ENCODE data around the gene OLIG1. TPM values are rescaled to one million over a fixed set of nuclear protein-coding genes. Genes with fewer than 3 reads are reported as not detected.

The OLIG1 gene
- total RNA-seq, 1 experiment from 2014 or later, result not detected

- POLR2A ChIA-PET, result no interaction called here
- Histone ChIP-seq H4K20me1 (ENCODE audit: insufficient read depth) (no peaks in the 10 kb centered on the region), H3K36me3 (ENCODE audit: control insufficient read depth in 1 of 2, insufficient read depth in 2 of 2, low read length in 2 of 2) (no peaks in the 10 kb centered on the region), H3K9me3 (ENCODE audit: control insufficient read depth in 1 of 2, insufficient read depth in 1 of 2, low read depth in 1 of 2, low read length in 2 of 2) (no peaks in the 10 kb centered on the region), H3K4me2 (ENCODE audit: low read length) (no peak overlapping the region), H3K9ac (ENCODE audit: low read length) (no peak overlapping the region), H3K27ac (ENCODE audit: low read depth, low read length) (no peak overlapping the region), H3K79me2 (ENCODE audit: insufficient read depth, low read length) (no peaks in the 10 kb centered on the region), H2AFZ (ENCODE audit: low read depth, low read length, poor library complexity, severe bottlenecking) (no peak overlapping the region), H3K4me3 (replicated peaks in 1 of 2; ENCODE audit: low read depth in 1 of 2, low read length in 2 of 2) (no peak overlapping the region), H3K9me2 (ENCODE audit: insufficient read depth) (no peaks in the 10 kb centered on the region), H3K27me3 (ENCODE audit: insufficient read depth, low read length) (peaks cover 12% of the 10 kb centered on the region), H3K4me1 (ENCODE audit: control insufficient read depth in 1 of 2, insufficient read depth in 2 of 2, low read length in 2 of 2) (peaks cover 2 to 3% of the 10 kb centered on the region in 2 experiments; a peak in 2 of 4 replicates)
- no TSS peak for BruUV-seq (replicated peaks)
- ATAC-seq, result no peak
- no peak for DNase-seq (ENCODE audit: low read depth, low spot score)
- TF ChIP-seq TCF7L2 (IDR thresholded peaks at IDR 0.05; ENCODE audit: borderline replicate concordance, extremely low read depth, insufficient read depth, insufficient read length) (no peak), SRF (IDR thresholded peaks at IDR 0.05; ENCODE audit: low read depth) (no peak), JUND (IDR thresholded peaks at IDR 0.05) (no peak)
- CTCF ChIA-PET, result no interaction called here
- RAD21 ChIA-PET (ENCODE audit: low non-redundant PET in 1 of 2, low total read pairs in 2 of 2, uncharacterized antibody in 2 of 2, unreplicated experiment in 2 of 2), result no interaction called here
- intact Hi-C loops (cut with micrococcal nuclease), result no loop called here
Observed at GRCh38 chr21:33070744-33070997, 730 bp downstream of the OLIG1 start.

GRCh38 chr21:33070998-33071769 is 1.2 kb downstream of the OLIG1 start:
- H3K36me3 ChIP-seq (ENCODE audit: control insufficient read depth in 1 of 2, insufficient read depth in 2 of 2, low read length in 2 of 2), result no peaks in the 10 kb centered on the region
- ChIA-PET RAD21 (ENCODE audit: low non-redundant PET in 1 of 2, low total read pairs in 2 of 2, uncharacterized antibody in 2 of 2, unreplicated experiment in 2 of 2) (no interaction called here), POLR2A (interaction anchor here (1.5 kb wide), 1 partner anchor 8 kb away, joined by 3 read pairs; no protein-coding TSS in a partner anchor), CTCF (no interaction called here)
- TF ChIP-seq ATF3 (IDR thresholded peaks at IDR 0.05) (no peak), SIN3A (IDR thresholded peaks at IDR 0.05; ENCODE audit: low read depth) (no peak), RAD21 (IDR thresholded peaks at IDR 0.05; ENCODE audit: low read depth) (no peak), FOSL1 (IDR thresholded peaks at IDR 0.05; ENCODE audit: low read depth) (no peak), SRF (IDR thresholded peaks at IDR 0.05; ENCODE audit: low read depth) (no peak), ELF1 (IDR thresholded peaks at IDR 0.05; ENCODE audit: borderline replicate concordance, low read depth) (no peak), POLR2AphosphoS5 (IDR thresholded peaks at IDR 0.05; ENCODE audit: low read depth, low read length) (no peak)
- TF ChIP-seq, protein P1, sequence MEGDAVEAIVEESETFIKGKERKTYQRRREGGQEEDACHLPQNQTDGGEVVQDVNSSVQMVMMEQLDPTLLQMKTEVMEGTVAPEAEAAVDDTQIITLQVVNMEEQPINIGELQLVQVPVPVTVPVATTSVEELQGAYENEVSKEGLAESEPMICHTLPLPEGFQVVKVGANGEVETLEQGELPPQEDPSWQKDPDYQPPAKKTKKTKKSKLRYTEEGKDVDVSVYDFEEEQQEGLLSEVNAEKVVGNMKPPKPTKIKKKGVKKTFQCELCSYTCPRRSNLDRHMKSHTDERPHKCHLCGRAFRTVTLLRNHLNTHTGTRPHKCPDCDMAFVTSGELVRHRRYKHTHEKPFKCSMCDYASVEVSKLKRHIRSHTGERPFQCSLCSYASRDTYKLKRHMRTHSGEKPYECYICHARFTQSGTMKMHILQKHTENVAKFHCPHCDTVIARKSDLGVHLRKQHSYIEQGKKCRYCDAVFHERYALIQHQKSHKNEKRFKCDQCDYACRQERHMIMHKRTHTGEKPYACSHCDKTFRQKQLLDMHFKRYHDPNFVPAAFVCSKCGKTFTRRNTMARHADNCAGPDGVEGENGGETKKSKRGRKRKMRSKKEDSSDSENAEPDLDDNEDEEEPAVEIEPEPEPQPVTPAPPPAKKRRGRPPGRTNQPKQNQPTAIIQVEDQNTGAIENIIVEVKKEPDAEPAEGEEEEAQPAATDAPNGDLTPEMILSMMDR (IDR thresholded peaks at IDR 0.05 in 2 of 3, conservative IDR thresholded peaks at IDR 0.05 in 1 of 3; ENCODE audit: borderline replicate concordance in 1 of 3, insufficient read depth in 1 of 3, low read depth in 2 of 3, low read length in 2 of 3), result no peak
- TF ChIP-seq, protein P2, sequence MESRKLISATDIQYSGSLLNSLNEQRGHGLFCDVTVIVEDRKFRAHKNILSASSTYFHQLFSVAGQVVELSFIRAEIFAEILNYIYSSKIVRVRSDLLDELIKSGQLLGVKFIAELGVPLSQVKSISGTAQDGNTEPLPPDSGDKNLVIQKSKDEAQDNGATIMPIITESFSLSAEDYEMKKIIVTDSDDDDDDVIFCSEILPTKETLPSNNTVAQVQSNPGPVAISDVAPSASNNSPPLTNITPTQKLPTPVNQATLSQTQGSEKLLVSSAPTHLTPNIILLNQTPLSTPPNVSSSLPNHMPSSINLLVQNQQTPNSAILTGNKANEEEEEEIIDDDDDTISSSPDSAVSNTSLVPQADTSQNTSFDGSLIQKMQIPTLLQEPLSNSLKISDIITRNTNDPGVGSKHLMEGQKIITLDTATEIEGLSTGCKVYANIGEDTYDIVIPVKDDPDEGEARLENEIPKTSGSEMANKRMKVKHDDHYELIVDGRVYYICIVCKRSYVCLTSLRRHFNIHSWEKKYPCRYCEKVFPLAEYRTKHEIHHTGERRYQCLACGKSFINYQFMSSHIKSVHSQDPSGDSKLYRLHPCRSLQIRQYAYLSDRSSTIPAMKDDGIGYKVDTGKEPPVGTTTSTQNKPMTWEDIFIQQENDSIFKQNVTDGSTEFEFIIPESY (IDR thresholded peaks at IDR 0.05; ENCODE audit: extremely low read depth, insufficient replicate concordance, low read length), result no peak
- no peak overlapping the region for H3K4me2 ChIP-seq (ENCODE audit: low read length)
- H3K4me1 ChIP-seq (ENCODE audit: control insufficient read depth in 1 of 2, insufficient read depth in 2 of 2, low read length in 2 of 2), result peaks cover 3 to 9% of the 10 kb centered on the region in 2 experiments; a peak in 2 of 4 replicates
- H2AFZ ChIP-seq (ENCODE audit: low read depth, low read length, poor library complexity, severe bottlenecking), result no peak overlapping the region
- H3K9me3 ChIP-seq (ENCODE audit: control insufficient read depth in 1 of 2, insufficient read depth in 1 of 2, low read depth in 1 of 2, low read length in 2 of 2), result no peaks in the 10 kb centered on the region
- no peaks in the 10 kb centered on the region for H3K9me2 ChIP-seq (ENCODE audit: insufficient read depth)
- H3K79me2 ChIP-seq (ENCODE audit: insufficient read depth, low read length), result no peaks in the 10 kb centered on the region
- intact Hi-C loops (cut with micrococcal nuclease), result no loop called here
- BruUV-seq (replicated peaks), result no TSS peak
- H3K27ac ChIP-seq (ENCODE audit: low read depth, low read length), result no peak overlapping the region
- no peak overlapping the region for H3K9ac ChIP-seq (ENCODE audit: low read length)
- DNase-seq (ENCODE audit: low read depth, low spot score) (no peak), ATAC-seq (no peak)
- no peaks in the 10 kb centered on the region for H4K20me1 ChIP-seq (ENCODE audit: insufficient read depth)
- peaks cover 12% of the 10 kb centered on the region for H3K27me3 ChIP-seq (ENCODE audit: insufficient read depth, low read length)
- H3K4me3 ChIP-seq (replicated peaks in 1 of 2; ENCODE audit: low read depth in 1 of 2, low read length in 2 of 2), result no peak overlapping the region
